IMR-90 (cell line): ENCODE measurements around the gene NDST1. TPM values are rescaled to one million over a fixed set of nuclear protein-coding genes. Genes with fewer than 3 reads are reported as not detected.

Experiments
- ATAC-seq: fragments of 200-7000 bp; cut with Tn5 transposase; 2 replicates; pipeline ENCODE4 v1.9.1; 2020; ENCODE audit warnings: low read depth, mild to moderate bottlenecking, moderate library complexity
- BruUV-seq: library from RNA; stranded (reverse); fragments of 400-500 nt; replicated peaks from 2 replicates; lab custom pipeline; 2021; lab: Mats Ljungman, UMichigan
- CTCF ChIA-PET: fragments of 300-600 bp; formaldehyde crosslinking; extraction: SDS; loops from one replicate; lab custom pipeline; 2021; ENCODE audit warnings: antibody characterized with exemption; lab: Yijun Ruan, JAX
- POLR2A ChIA-PET: fragments of 300-600 bp; sonication (Branson Sonifier 250); formaldehyde crosslinking; loops from one replicate; lab custom pipeline; 2022; ENCODE audit warnings: antibody characterized with exemption; ENCODE audit not compliant: unreplicated experiment; lab: Charles Lee
- DNase-seq: peaks from one replicate; pipeline ENCODE4 v3.0.0; 2013
- H2AFZ ChIP-seq: replicated peaks from 2 replicates; pipeline ENCODE3; 2013; ENCODE audit warnings: low read length, mild to moderate bottlenecking; ENCODE audit not compliant: poor library complexity
- H2AK5ac ChIP-seq: 2 replicates; pipeline ENCODE4 v1.6.1; 2013; ENCODE audit warnings: low read depth, low read length, inconsistent platforms
- H2AK9ac ChIP-seq: replicated peaks from 2 replicates; pipeline ENCODE3; 2013; ENCODE audit warnings: mild to moderate bottlenecking, low read depth, low read length, moderate library complexity; ENCODE audit not compliant: poor library complexity
- H2BK120ac ChIP-seq: 2 replicates; pipeline ENCODE4 v1.6.1; 2013; ENCODE audit warnings: low read depth, low read length, inconsistent platforms
- H2BK15ac ChIP-seq: 3 replicates; pipeline ENCODE4 v1.6.1; 2013; ENCODE audit warnings: low read depth, low read length, inconsistent platforms
- H2BK20ac ChIP-seq: 2 replicates; pipeline ENCODE4 v1.6.1; 2013; ENCODE audit warnings: low read depth, mild to moderate bottlenecking, inconsistent platforms, low read length, moderate library complexity
- H2BK5ac ChIP-seq: 2 replicates; pipeline ENCODE4 v1.6.1; 2013; ENCODE audit warnings: mild to moderate bottlenecking, low read depth, low read length, inconsistent platforms; ENCODE audit not compliant: poor library complexity, severe bottlenecking
- H3K14ac ChIP-seq: replicated peaks from 2 replicates; pipeline ENCODE4 v1.6.1; 2013; ENCODE audit warnings: low read depth, low read length, inconsistent platforms
- H3K18ac ChIP-seq: 2 replicates; pipeline ENCODE4 v1.6.1; 2013; ENCODE audit warnings: low read depth, low read length, control low read depth
- H3K23ac ChIP-seq: 2 replicates; pipeline ENCODE4 v1.6.1; 2013; ENCODE audit warnings: low read depth, low read length, inconsistent platforms
- H3K27ac ChIP-seq: 2 replicates; pipeline ENCODE4 v1.5.1; 2013; ENCODE audit warnings: mild to moderate bottlenecking, control low read depth, low read length; ENCODE audit not compliant: insufficient read depth
- H3K27me3 ChIP-seq: 2 replicates; pipeline ENCODE4 v1.6.1; 2013; ENCODE audit warnings: low read length; ENCODE audit not compliant: control insufficient read depth, insufficient read depth
- H3K36me3 ChIP-seq: 2 replicates; pipeline ENCODE4 v1.6.1; 2013; ENCODE audit warnings: low read length, mixed read lengths; ENCODE audit not compliant: control insufficient read depth, insufficient read depth
- H3K4ac ChIP-seq: 2 replicates; pipeline ENCODE4 v1.6.1; 2013; ENCODE audit warnings: low read depth, low read length, inconsistent platforms
- H3K4me1 ChIP-seq: 2 replicates; pipeline ENCODE4 v1.6.1; 2013; ENCODE audit warnings: low read length, mixed read lengths; ENCODE audit not compliant: control insufficient read depth, insufficient read depth
- H3K4me2 ChIP-seq: 2 replicates; pipeline ENCODE4 v1.6.1; 2013; ENCODE audit warnings: low read depth, mild to moderate bottlenecking, control low read depth, low read length, moderate library complexity
- H3K4me3 ChIP-seq: 2 replicates; pipeline ENCODE4 v1.5.1; 2013; ENCODE audit warnings: low read depth, mild to moderate bottlenecking, control low read depth, low read length, moderate library complexity; ENCODE audit not compliant: insufficient read depth
- H3K56ac ChIP-seq: 2 replicates; pipeline ENCODE4 v1.6.1; 2013; ENCODE audit warnings: low read length, inconsistent platforms; ENCODE audit not compliant: insufficient read depth; ENCODE audit errors: extremely low read depth
- H3K79me1 ChIP-seq, 2 experiments: 2 replicates each; pipeline ENCODE4 v1.6.1; 2013; ENCODE audit warnings: low read length in 2 of 2, inconsistent platforms in 1 of 2, low read depth in 1 of 2
- H3K9ac ChIP-seq: 2 replicates; pipeline ENCODE4 v1.6.1; 2013; ENCODE audit warnings: low read depth, low read length, control low read depth
- H3K9me1 ChIP-seq: 2 replicates; pipeline ENCODE4 v1.6.1; 2013; ENCODE audit warnings: low read length, inconsistent platforms; ENCODE audit not compliant: insufficient read depth
- H3K9me3 ChIP-seq: 2 replicates; pipeline ENCODE4 v1.6.1; 2013; ENCODE audit warnings: low read length; ENCODE audit not compliant: control insufficient read depth, insufficient read depth
- H4K20me1 ChIP-seq: 2 replicates; pipeline ENCODE4 v1.6.1; 2013; ENCODE audit warnings: low read length, inconsistent platforms; ENCODE audit not compliant: insufficient read depth
- H4K5ac ChIP-seq: 2 replicates; pipeline ENCODE4 v1.6.1; 2013; ENCODE audit warnings: mild to moderate bottlenecking, low read depth, low read length, control low read depth
- H4K8ac ChIP-seq, 2 experiments: 2 replicates each; pipeline ENCODE4 v1.6.1; 2013; ENCODE audit warnings: low read depth in 2 of 2, low read length in 2 of 2, control low read depth in 1 of 2, inconsistent platforms in 1 of 2
- H4K91ac ChIP-seq: 2 replicates; pipeline ENCODE4 v1.6.1; 2013; ENCODE audit warnings: low read depth, low read length, inconsistent platforms; ENCODE audit not compliant: insufficient read depth
- BHLHE40 ChIP-seq: fragments of 150-350 bp; IDR thresholded peaks from 2 replicates; pipeline ENCODE4 v1.6.1; 2016; ENCODE audit warnings: mild to moderate bottlenecking, low read depth, low read length
- CEBPB ChIP-seq: IDR thresholded peaks from 2 replicates; pipeline ENCODE4 v1.6.1; 2012; ENCODE audit warnings: low read depth, low read length, improper control_type of control experiment
- MAFK ChIP-seq: IDR thresholded peaks from 2 replicates; pipeline ENCODE4 v1.6.1; 2012; ENCODE audit warnings: low read depth, low read length, improper control_type of control experiment
- MXI1 ChIP-seq: IDR thresholded peaks from 2 replicates; pipeline ENCODE4 v1.6.1; 2012; ENCODE audit warnings: low read depth, mild to moderate bottlenecking, low read length, moderate library complexity, borderline replicate concordance
- RCOR1 ChIP-seq: IDR thresholded peaks from 2 replicates; pipeline ENCODE4 v1.6.1; 2012; ENCODE audit warnings: mild to moderate bottlenecking, low read length, improper control_type of control experiment; ENCODE audit not compliant: insufficient replicate concordance
- RFX5 ChIP-seq: IDR thresholded peaks from 2 replicates; pipeline ENCODE4 v1.8.0; 2012; ENCODE audit warnings: low read depth, mild to moderate bottlenecking, low read length, moderate library complexity
- SMC3 ChIP-seq: fragments of 150-350 bp; IDR thresholded peaks from 2 replicates; pipeline ENCODE4 v1.6.1; 2016; ENCODE audit warnings: low read depth, mild to moderate bottlenecking, antibody characterized with exemption, low read length, moderate library complexity
- WGBS, 2 experiments: methylation state at CpG; one replicate each; pipeline versions ENCODE4 v1.1.5 to v1.1.7; 2013; ENCODE audit warnings: missing lambda C conversion rate in 2 of 2; ENCODE audit not compliant: insufficient read length in 1 of 2; ENCODE audit errors: extremely low coverage in 2 of 2; 5-methylcytosine and 5-hydroxymethylcytosine counted together
- dilution Hi-C: fragments of 300-500 bp; cut with HindIII; formaldehyde crosslinking; loops from one replicate; pipeline ENCODE4 v1.14.3; 2018; ENCODE audit warnings: low sequenced_read_pairs; ENCODE audit not compliant: unreplicated experiment
- in situ Hi-C: fragments of 300-500 bp; cut with MboI; formaldehyde crosslinking; loops from 3 replicates; pipeline ENCODE4 v1.14.3; 2019; ENCODE audit warnings: low sequenced_read_pairs, inconsistent platforms, mixed read lengths
- intact Hi-C: fragments of 100-400 bp; cut with micrococcal nuclease; formaldehyde crosslinking; loops from 2 replicates; pipeline ENCODE4 v1.10.0; 2022
- polyA plus RNA-seq, 3 experiments: library from polyadenylated mRNA; depleted of rRNA; stranded (reverse); fragments of >200 nt; gene quantifications; 2 replicates each; pipeline ENCODE4 v1.2.3, GENCODE V29; 2012; ENCODE audit warnings: low replicate concordance in 1 of 3
- total RNA-seq: library from RNA; depleted of rRNA; stranded (reverse); fragments of >200 nt; gene quantifications from 2 replicates; pipeline ENCODE4 v1.2.3, GENCODE V29; 2012

The NDST1 gene
- total and polyA plus RNA-seq, 2 of the 4 experiments (the other 2 are of a cell fraction), result 30.5 to 80.4 TPM

- H3K23ac ChIP-seq, result no peak overlapping the region
- intact Hi-C loops, result no loop called here
- TF ChIP-seq SMC3, result no peak
- no peak for TF ChIP-seq MXI1
- TF ChIP-seq MAFK, result no peak
- no peak for TF ChIP-seq BHLHE40
- no peak for TF ChIP-seq RFX5
- TF ChIP-seq CEBPB, result no peak
- no peak for TF ChIP-seq RCOR1
- no peaks in the 10 kb centered on the region for H3K27me3 ChIP-seq
- H2AFZ ChIP-seq, result no peak overlapping the region
- no peak for ATAC-seq
- no peak overlapping the region for H3K14ac ChIP-seq
- H2BK20ac ChIP-seq, result no peak overlapping the region
- H3K36me3 ChIP-seq, result peaks cover 45% of the 10 kb centered on the region
- H3K9me1 ChIP-seq, result peaks cover 28% of the 10 kb centered on the region
- no peak overlapping the region for H4K91ac ChIP-seq
- H3K4me2 ChIP-seq, result no peak overlapping the region
- H2BK5ac ChIP-seq, result no peak overlapping the region
- no peak overlapping the region for H3K27ac ChIP-seq
- no peak overlapping the region for H2AK5ac ChIP-seq
- H3K9ac ChIP-seq, result no peak overlapping the region
- H3K4me1 ChIP-seq, result peaks cover 31% of the 10 kb centered on the region
- H3K9me3 ChIP-seq, result no peaks in the 10 kb centered on the region
- BruUV-seq, result no TSS peak
- H2BK15ac ChIP-seq, result no peak overlapping the region
- dilution Hi-C loops, result no loop called here
- H3K4ac ChIP-seq, result no peak overlapping the region
- 97% methylated on average over 15 of the region's 24 CpGs; no CpG with 5 or more reads in 1 of the 2 experiments for WGBS, 2 experiments
- ChIA-PET POLR2A (no interaction called here), CTCF (no interaction called here)
- H2BK120ac ChIP-seq, result no peak overlapping the region
- H3K4me3 ChIP-seq, result no peak overlapping the region
- no peak overlapping the region for H4K8ac ChIP-seq
- no peak overlapping the region for H3K56ac ChIP-seq
- in situ Hi-C loops, result no loop called here
- H4K20me1 ChIP-seq, result peaks cover 82% of the 10 kb centered on the region
- H3K18ac ChIP-seq, result no peak overlapping the region
- peaks cover 43 to 93% of the 10 kb centered on the region in 2 experiments for H3K79me1 ChIP-seq
- no peak overlapping the region for H2AK9ac ChIP-seq
- H4K5ac ChIP-seq, result no peak overlapping the region
- no peak for DNase-seq
Observed at GRCh38 chr5:150527808-150528207, 19.9 kb downstream of the NDST1 start.
